ENCODE results near the gene PRKACA. TPM values are rescaled to one million over a fixed set of nuclear protein-coding genes. Genes with fewer than 3 reads are reported as not detected.
A peak's percentile ranks its signal among the peaks of the same experiment; 100 is the strongest.

Gene PRKACA
- total and polyA plus RNA-seq, 10 of the 15 experiments (the other 5 are each of a cell fraction or from before 2014, with no cell fraction given): 0.53 to 68.5 (median 11.2) TPM

GRCh38 chr19:14114439-14114838 lies 3.1 kb downstream of the PRKACA start:
- H3K9ac ChIP-seq (ENCODE audit: control insufficient read depth, insufficient read depth, low read length): no peak overlapping the region
- RAD21 ChIA-PET (ENCODE audit: unreplicated experiment): interaction anchor here (0.7 to 3.0 kb wide), 7 partner anchors 8 to 235 kb away, joined by 3 to 14 read pairs (median 8); partner anchors contain the start of genes ASF1B and IL27RA

GRCh38 chr19:14113762-14114414 lies 3.7 kb downstream of the PRKACA start:
- POLR2A ChIA-PET: interaction anchor here (1.1 to 2.3 kb wide), 3 partner anchors 21 to 161 kb away, joined by 3 to 8 read pairs (median 4); no protein-coding TSS in a partner anchor
- H3K4me3 ChIP-seq: no peak overlapping the region
- no peak overlapping the region for H2AFZ ChIP-seq (ENCODE audit: control insufficient read depth, low read depth, low read length)
- no peak for DNase-seq (ENCODE audit: low read depth, low spot score)
- SMC1A ChIA-PET (ENCODE audit: uncharacterized antibody, unreplicated experiment): interaction anchor here (1.0 to 3.0 kb wide), 4 partner anchors 10 to 42 kb away, joined by 3 to 14 read pairs (median 7); partner anchors contain the start of genes ASF1B and MISP3
- intact Hi-C loops (cut with micrococcal nuclease; ENCODE audit: unreplicated experiment): no loop called here
- H4K20me1 ChIP-seq (ENCODE audit: control insufficient read depth, insufficient read depth): no peaks in the 10 kb centered on the region
- H3K79me2 ChIP-seq (ENCODE audit: control insufficient read depth, insufficient read depth, low read length): peaks cover 8% of the 10 kb centered on the region
- no peaks in the 10 kb centered on the region for H3K27me3 ChIP-seq (replicated peaks in 1 of 2; ENCODE audit: control insufficient read depth in 2 of 2, insufficient read depth in 2 of 2, low read length in 1 of 2)
- peaks cover 14% of the 10 kb centered on the region for H3K4me1 ChIP-seq (ENCODE audit: control insufficient read depth, insufficient read depth, low read length)
- CTCF ChIA-PET: interaction anchor here (0.9 to 5.3 kb wide), 19 partner anchors 8 to 233 kb away, joined by 3 to 38 read pairs (median 6); partner anchors contain the start of genes ASF1B, C19orf67, DCAF15 and MISP3
- no peak overlapping the region for H3K9ac ChIP-seq (ENCODE audit: control insufficient read depth, insufficient read depth, low read length)
- peaks cover 0 to 1% of the 10 kb centered on the region in 2 experiments; a peak in 1 of 4 replicates for H3K36me3 ChIP-seq (ENCODE audit: control insufficient read depth in 2 of 2, insufficient read depth in 2 of 2, low read length in 1 of 2)
- no TSS peak for BruUV-seq (replicated peaks)
- 83% methylated on average over 18 of the region's 18 CpGs for WGBS (ENCODE audit: insufficient coverage, insufficient replicate concordance, low lambda C conversion rate, missing lambda C conversion rate)
- no peak for ATAC-seq
- FAIRE-seq: no peak
- H3K9me3 ChIP-seq (replicated peaks; ENCODE audit: control insufficient read depth, insufficient read depth, low read length): no peaks in the 10 kb centered on the region
- no peak overlapping the region for H3K27ac ChIP-seq (ENCODE audit: control insufficient read depth, insufficient read depth)
- no peak overlapping the region for H3K4me2 ChIP-seq (ENCODE audit: control insufficient read depth, insufficient read depth)
- in situ Hi-C loops (cut with MboI): no loop called here
- RAD21 ChIA-PET (ENCODE audit: unreplicated experiment): interaction anchor here (0.7 to 3.0 kb wide), 7 partner anchors 9 to 235 kb away, joined by 3 to 14 read pairs (median 8); partner anchors contain the start of genes ASF1B and IL27RA
- TF ChIP-seq HDAC6 (IDR thresholded peaks at IDR 0.05; ENCODE audit: unreplicated experiment) (no peak), NR2C2 (IDR thresholded peaks at IDR 0.05; ENCODE audit: borderline replicate concordance, control insufficient read depth, insufficient read length, low read depth) (no peak), YY1 (IDR thresholded peaks at IDR 0.05; ENCODE audit: low read depth, low read length) (0 out of 2 replicates have a peak, but pooled peaks have one; percentile 42), POU2F2 (IDR thresholded peaks at IDR 0.05; ENCODE audit: borderline replicate concordance, low read depth, low read length) (no peak), HDGF (IDR thresholded peaks at IDR 0.05) (no peak), PRDM15 (CRISPR knock-in tag; IDR thresholded peaks at IDR 0.05) (no peak), IKZF1 (conservative IDR thresholded peaks at IDR 0.05) (0 out of 2 replicates have a peak, but pooled peaks have one; percentile 3), SMAD1 (IDR thresholded peaks at IDR 0.05; ENCODE audit: low read depth, partially characterized antibody) (no peak)

More at GRCh38 chr19:14114439-14114838, 3.1 kb downstream of the PRKACA start:
- ATAC-seq: no peak
- ChIA-PET SMC1A (ENCODE audit: uncharacterized antibody, unreplicated experiment) (interaction anchor here (0.6 to 3.0 kb wide), 6 partner anchors 11 to 43 kb away, joined by 3 to 14 read pairs (median 5); partner anchors contain the start of genes ASF1B and MISP3), CTCF (interaction anchor here (0.9 to 5.3 kb wide), 21 partner anchors 8 to 318 kb away, joined by 3 to 38 read pairs (median 5); partner anchors contain the start of genes ASF1B, C19orf67, DCAF15 and MISP3), POLR2A (interaction anchor here (1.1 to 2.0 kb wide), 3 partner anchors 22 to 161 kb away, joined by 3 to 7 read pairs (median 4); partner anchors contain the start of gene ASF1B)
- Histone ChIP-seq H3K4me2 (ENCODE audit: control insufficient read depth, insufficient read depth) (no peak overlapping the region), H3K27me3 (replicated peaks in 1 of 2; ENCODE audit: control insufficient read depth in 2 of 2, insufficient read depth in 2 of 2, low read length in 1 of 2) (no peaks in the 10 kb centered on the region), H4K20me1 (ENCODE audit: control insufficient read depth, insufficient read depth) (no peaks in the 10 kb centered on the region), H3K4me3 (no peak overlapping the region), H3K27ac (ENCODE audit: control insufficient read depth, insufficient read depth) (no peak overlapping the region), H3K9me3 (replicated peaks; ENCODE audit: control insufficient read depth, insufficient read depth, low read length) (no peaks in the 10 kb centered on the region), H2AFZ (ENCODE audit: control insufficient read depth, low read depth, low read length) (no peak overlapping the region), H3K4me1 (ENCODE audit: control insufficient read depth, insufficient read depth, low read length) (peaks cover 16% of the 10 kb centered on the region), H3K36me3 (ENCODE audit: control insufficient read depth in 2 of 2, insufficient read depth in 2 of 2, low read length in 1 of 2) (peaks cover 0 to 2% of the 10 kb centered on the region in 2 experiments; a peak in 1 of 4 replicates), H3K79me2 (ENCODE audit: control insufficient read depth, insufficient read depth, low read length) (peaks cover 8% of the 10 kb centered on the region)
- in situ Hi-C loops (cut with MboI): no loop called here
- no peak for DNase-seq (ENCODE audit: low read depth, low spot score)
- no TSS peak for BruUV-seq (replicated peaks)
- 88% methylated on average over 7 of the region's 7 CpGs for WGBS (ENCODE audit: insufficient coverage, insufficient replicate concordance, low lambda C conversion rate, missing lambda C conversion rate)
- FAIRE-seq: no peak
- intact Hi-C loops (cut with micrococcal nuclease; ENCODE audit: unreplicated experiment): no loop called here
- no peak for TF ChIP-seq CBFB (IDR thresholded peaks at IDR 0.05; ENCODE audit: low read depth)
- TF ChIP-seq IKZF1 (conservative IDR thresholded peaks at IDR 0.05): 0 out of 2 replicates have a peak, but pooled peaks have one; percentile 12
- no peak for TF ChIP-seq ATF7 (IDR thresholded peaks at IDR 0.05; ENCODE audit: low read depth)
- no peak for TF ChIP-seq SP1 (IDR thresholded peaks at IDR 0.05; ENCODE audit: low read depth, low read length)
- TF ChIP-seq ZBED1 (IDR thresholded peaks at IDR 0.05; ENCODE audit: borderline replicate concordance): no peak
- no peak for TF ChIP-seq CREB1 (IDR thresholded peaks at IDR 0.05; ENCODE audit: low read depth)
- TF ChIP-seq NR2C1 (IDR thresholded peaks at IDR 0.05): no peak
- TF ChIP-seq TCF7 (IDR thresholded peaks at IDR 0.05; ENCODE audit: borderline replicate concordance): no peak
- no peak for TF ChIP-seq NR2F1 (conservative IDR thresholded peaks at IDR 0.05)

Measured in GM12878 (cell line).